HCT116 (cell line): ENCODE measurements around the gene LHFPL6. TPM values are rescaled to one million over a fixed set of nuclear protein-coding genes. Genes with fewer than 3 reads are reported as not detected.

Experiments used
- ATAC-seq: fragments of 200-7000 bp; cut with Tn5 transposase; 2 replicates; pipeline ENCODE4 v1.9.1; 2020; ENCODE audit warnings: mild to moderate bottlenecking, moderate library complexity
- BruUV-seq: library from RNA; stranded (reverse); fragments of 400-500 nt; replicated peaks from 2 replicates; lab custom pipeline; 2021; lab: Mats Ljungman, UMichigan
- CTCF ChIA-PET: fragments of 300-600 bp; sonication (Branson Sonifier 250); formaldehyde crosslinking; loops from one replicate; lab custom pipeline; 2021; ENCODE audit warnings: antibody characterized with exemption; lab: Charles Lee
- POLR2A ChIA-PET: fragments of 300-600, 350-600 bp; sonication (Branson Sonifier 250); formaldehyde crosslinking; loops from one replicate; lab custom pipeline; 2021; ENCODE audit warnings: antibody characterized with exemption; lab: Charles Lee
- RAD21 ChIA-PET, 2 experiments: fragments of 300-600 bp; sonication (Branson Sonifier 250); formaldehyde crosslinking; loops; one replicate each; lab custom pipeline; 2023; ENCODE audit warnings: low total read pairs in 2 of 2; ENCODE audit not compliant: uncharacterized antibody in 2 of 2, unreplicated experiment in 2 of 2, low non-redundant PET in 1 of 2; lab: Charles Lee
- DNase-seq: peaks from one replicate; pipeline ENCODE4 v3.0.0-alpha.2; 2010; ENCODE audit warnings: low read depth, low spot score
- H2AFZ ChIP-seq: fragments of 200-600 bp; shearing (Covaris generic), sonication (generic); 2 replicates; pipeline ENCODE4 v1.6.1; 2017; ENCODE audit warnings: low read depth, mixed run types, mixed read lengths, antibody characterized with exemption, low read length; ENCODE audit not compliant: poor library complexity, severe bottlenecking
- H3K27ac ChIP-seq: 2 replicates; pipeline ENCODE4 v1.5.1; 2012; ENCODE audit warnings: low read depth, low read length
- H3K27me3 ChIP-seq: fragments of 200-600 bp; sonication (generic); 2 replicates; pipeline ENCODE4 v1.6.1; 2016; ENCODE audit warnings: mixed run types, low read length, mixed read lengths; ENCODE audit not compliant: insufficient read depth
- H3K36me3 ChIP-seq, 2 experiments: fragments of 200-500 bp in 1 of 2; fragments of 200-600 bp in 1 of 2; sonication (Bioruptor generic) in 1 of 2; sonication (generic) in 1 of 2; 2 replicates each; pipeline versions ENCODE4 v1.5.1 to v1.6.1; 2014 to 2016; ENCODE audit warnings: low read length in 2 of 2, inconsistent platforms in 1 of 2, mixed read lengths in 1 of 2, mixed run types in 1 of 2; ENCODE audit not compliant: insufficient read depth in 2 of 2, control insufficient read depth in 1 of 2
- H3K4me1 ChIP-seq, 2 experiments: fragments of 200-600 bp in 1 of 2; sonication (generic) in 1 of 2; 2 replicates each; pipeline versions ENCODE4 v1.5.1 to v1.6.1; 2012 to 2017; ENCODE audit warnings: low read length in 2 of 2, inconsistent platforms in 1 of 2, mild to moderate bottlenecking in 1 of 2, mixed read lengths in 1 of 2, mixed run types in 1 of 2, moderate library complexity in 1 of 2; ENCODE audit not compliant: insufficient read depth in 2 of 2, control insufficient read depth in 1 of 2
- H3K4me2 ChIP-seq: fragments of 200-600 bp; sonication (generic); 2 replicates; pipeline ENCODE4 v1.6.1; 2017; ENCODE audit warnings: mixed run types, low read length, mixed read lengths
- H3K4me3 ChIP-seq, 2 experiments: fragments of 200-600 bp in 1 of 2; sonication (generic) in 1 of 2; replicated peaks in 1 of 2; 2 replicates each; pipeline ENCODE4 v1.5.1; 2011 to 2016; ENCODE audit warnings: low read length in 2 of 2, control low read depth in 1 of 2, low read depth in 1 of 2, mild to moderate bottlenecking in 1 of 2, mixed read lengths in 1 of 2, mixed run types in 1 of 2
- H3K79me2 ChIP-seq: fragments of 200-600 bp; sonication (generic); 2 replicates; pipeline ENCODE4 v1.6.1; 2017; ENCODE audit warnings: mild to moderate bottlenecking, mixed run types, low read length, moderate library complexity, mixed read lengths; ENCODE audit not compliant: insufficient read depth
- H3K9ac ChIP-seq: fragments of 200-600 bp; sonication (generic); 2 replicates; pipeline ENCODE4 v1.6.1; 2016; ENCODE audit warnings: low read length, mixed read lengths
- H3K9me2 ChIP-seq: fragments of 200-600 bp; sonication (generic), shearing (Covaris generic); 2 replicates; pipeline ENCODE4 v1.6.1; 2017; ENCODE audit warnings: mixed run types, mild to moderate bottlenecking, moderate library complexity; ENCODE audit not compliant: insufficient read depth
- H3K9me3 ChIP-seq, 2 experiments: fragments of 200-500 bp in 1 of 2; fragments of 200-600 bp in 1 of 2; sonication (Bioruptor generic) in 1 of 2; sonication (generic) in 1 of 2; 2 replicates each; pipeline ENCODE4 v1.6.1; 2014 to 2017; ENCODE audit warnings: low read length in 2 of 2, mixed read lengths in 2 of 2, inconsistent platforms in 1 of 2, low read depth in 1 of 2, mild to moderate bottlenecking in 1 of 2, mixed run types in 1 of 2, moderate library complexity in 1 of 2; ENCODE audit not compliant: control insufficient read depth in 1 of 2, insufficient read depth in 1 of 2
- H4K20me1 ChIP-seq: fragments of 200-600 bp; sonication (generic), shearing (Covaris generic); 2 replicates; pipeline ENCODE4 v1.6.1; 2017; ENCODE audit warnings: mixed run types, mild to moderate bottlenecking, moderate library complexity; ENCODE audit not compliant: insufficient read depth
- CBX3 ChIP-seq: IDR thresholded peaks from 2 replicates; pipeline ENCODE4 v1.6.1; 2012; ENCODE audit warnings: low read depth
- CEBPB ChIP-seq: IDR thresholded peaks from 2 replicates; pipeline ENCODE4 v1.6.1; 2012; ENCODE audit warnings: low read depth
- CTCF ChIP-seq, 3 experiments: fragments of 200-600 bp in 1 of 3; sonication (generic) in 1 of 3; IDR thresholded peaks in 2 of 3; conservative IDR thresholded peaks in 1 of 3; 2 replicates each; pipeline ENCODE4 v1.5.1; 2012 to 2017; ENCODE audit warnings: low read depth in 2 of 3, low read length in 2 of 3, antibody characterized with exemption in 1 of 3, borderline replicate concordance in 1 of 3, control low read depth in 1 of 3, mild to moderate bottlenecking in 1 of 3, mixed read lengths in 1 of 3, mixed run types in 1 of 3, moderate library complexity in 1 of 3; ENCODE audit not compliant: insufficient read depth in 1 of 3
- EGR1 ChIP-seq: IDR thresholded peaks from 2 replicates; pipeline ENCODE4 v1.6.1; 2012; ENCODE audit warnings: low read depth
- EZH2 ChIP-seq: fragments of 200-600 bp; sonication (generic); IDR thresholded peaks from 2 replicates; pipeline ENCODE4 v1.6.1; 2017; ENCODE audit warnings: antibody characterized with exemption, mixed run types
- EZH2phosphoT487 ChIP-seq: fragments of 200-600 bp; IDR thresholded peaks from 2 replicates; pipeline ENCODE4 v1.6.1; 2018; ENCODE audit warnings: antibody characterized with exemption, borderline replicate concordance
- FOSL1 ChIP-seq: IDR thresholded peaks from 2 replicates; pipeline ENCODE4 v1.6.1; 2012; ENCODE audit warnings: low read depth
- MAX ChIP-seq: IDR thresholded peaks from 2 replicates; pipeline ENCODE4 v1.6.1; 2012
- POLR2A ChIP-seq: IDR thresholded peaks from 2 replicates; pipeline ENCODE4 v1.7.0; 2011; ENCODE audit warnings: borderline replicate concordance; ENCODE audit not compliant: insufficient read depth, insufficient read length; ENCODE audit errors: extremely low read depth
- POLR2AphosphoS5 ChIP-seq: IDR thresholded peaks from 2 replicates; pipeline ENCODE4 v1.6.1; 2011; ENCODE audit warnings: mild to moderate bottlenecking, low read depth, low read length, moderate library complexity
- RAD21 ChIP-seq: IDR thresholded peaks from 2 replicates; pipeline ENCODE4 v1.6.1; 2012; ENCODE audit warnings: low read depth, mild to moderate bottlenecking
- SIN3A ChIP-seq: IDR thresholded peaks from 2 replicates; pipeline ENCODE4 v1.6.1; 2012; ENCODE audit warnings: low read depth
- SP1 ChIP-seq: IDR thresholded peaks from 2 replicates; pipeline ENCODE4 v1.6.1; 2012; ENCODE audit warnings: low read depth
- SRF ChIP-seq: IDR thresholded peaks from 2 replicates; pipeline ENCODE4 v1.6.1; 2012; ENCODE audit warnings: low read depth
- TCF7L2 ChIP-seq: IDR thresholded peaks from 2 replicates; pipeline ENCODE4 v1.7.0; 2011; ENCODE audit warnings: borderline replicate concordance, inconsistent platforms; ENCODE audit not compliant: insufficient read depth, insufficient read length; ENCODE audit errors: extremely low read depth
- YY1 ChIP-seq: IDR thresholded peaks from 2 replicates; pipeline ENCODE4 v1.6.1; 2011; ENCODE audit warnings: low read length, low read depth, moderate library complexity, mild to moderate bottlenecking; ENCODE audit not compliant: insufficient replicate concordance; ENCODE audit errors: extremely low read depth
- ZFX ChIP-seq: fragments of 450-650 bp; IDR thresholded peaks from 2 replicates; pipeline ENCODE4 v1.6.1; 2017
- ZNF274 ChIP-seq: fragments of 200-500 bp; sonication (Bioruptor generic); IDR thresholded peaks from 2 replicates; pipeline ENCODE4 v1.6.1; 2014; ENCODE audit warnings: mild to moderate bottlenecking, low read depth, low read length, inconsistent platforms
- intact Hi-C: fragments of 100-400 bp; cut with micrococcal nuclease; formaldehyde crosslinking; loops from 2 replicates; pipeline ENCODE4 v1.10.0; 2022
- total RNA-seq: library from RNA; stranded (reverse); gene quantifications from one replicate; pipeline ENCODE4 v1.2.1, GENCODE V29; 2021; ENCODE audit not compliant: unreplicated experiment
- TF ChIP-seq, protein P1 (sequence below): IDR thresholded peaks from 2 replicates; pipeline ENCODE4 v1.6.1; 2012
- TF ChIP-seq, protein P2 (sequence below): IDR thresholded peaks from 2 replicates; pipeline ENCODE4 v1.6.1; 2012; ENCODE audit warnings: low read depth

The LHFPL6 gene
- total RNA-seq, 1 experiment from 2014 or later: 0.22 TPM

DNA sequence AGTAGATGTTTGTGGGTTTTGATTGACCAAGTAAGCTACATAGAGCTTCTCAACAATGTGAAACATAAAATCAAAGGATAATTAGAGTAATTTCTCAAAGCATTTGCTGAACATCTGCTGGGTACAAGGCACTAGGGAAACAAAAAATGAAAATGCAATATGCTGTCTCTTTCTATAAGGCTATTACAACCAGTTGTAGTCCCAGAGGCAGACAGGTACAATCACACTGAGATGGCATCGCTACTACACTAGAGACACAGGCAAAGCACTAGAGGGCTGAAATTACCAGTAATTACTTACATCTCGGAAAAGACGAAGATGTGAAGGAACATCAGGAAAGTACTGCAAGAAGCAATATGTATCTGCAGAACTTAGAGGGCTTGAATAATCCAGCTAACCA is 133.3 kb downstream of the LHFPL6 start:
- BruUV-seq: no TSS peak

More for the DNA sequence above, 133.3 kb downstream of the LHFPL6 start:
- Histone ChIP-seq H3K27ac (no peak overlapping the region), H3K9ac (no peak overlapping the region)
- RAD21 ChIA-PET: no interaction called here
- DNase-seq: no peak
- TF ChIP-seq FOSL1 (no peak), ZFX (no peak), TCF7L2 (no peak), ZNF274 (no peak), SP1 (no peak), POLR2A (no peak), EZH2 (no peak), POLR2AphosphoS5 (no peak), SRF (no peak), MAX (no peak), CBX3 (no peak), EGR1 (no peak), SIN3A (no peak), CEBPB (no peak), CTCF (IDR thresholded peaks at IDR 0.05 in 2 of 3, conservative IDR thresholded peaks at IDR 0.05 in 1 of 3; ENCODE audit: borderline replicate concordance in 1 of 3, insufficient read depth in 1 of 3, low read depth in 2 of 3, low read length in 2 of 3) (no peak), YY1 (no peak), EZH2phosphoT487 (no peak), RAD21 (no peak)
- TF ChIP-seq, protein P1, sequence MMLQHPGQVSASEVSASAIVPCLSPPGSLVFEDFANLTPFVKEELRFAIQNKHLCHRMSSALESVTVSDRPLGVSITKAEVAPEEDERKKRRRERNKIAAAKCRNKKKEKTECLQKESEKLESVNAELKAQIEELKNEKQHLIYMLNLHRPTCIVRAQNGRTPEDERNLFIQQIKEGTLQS: no peak
- TF ChIP-seq, protein P2, sequence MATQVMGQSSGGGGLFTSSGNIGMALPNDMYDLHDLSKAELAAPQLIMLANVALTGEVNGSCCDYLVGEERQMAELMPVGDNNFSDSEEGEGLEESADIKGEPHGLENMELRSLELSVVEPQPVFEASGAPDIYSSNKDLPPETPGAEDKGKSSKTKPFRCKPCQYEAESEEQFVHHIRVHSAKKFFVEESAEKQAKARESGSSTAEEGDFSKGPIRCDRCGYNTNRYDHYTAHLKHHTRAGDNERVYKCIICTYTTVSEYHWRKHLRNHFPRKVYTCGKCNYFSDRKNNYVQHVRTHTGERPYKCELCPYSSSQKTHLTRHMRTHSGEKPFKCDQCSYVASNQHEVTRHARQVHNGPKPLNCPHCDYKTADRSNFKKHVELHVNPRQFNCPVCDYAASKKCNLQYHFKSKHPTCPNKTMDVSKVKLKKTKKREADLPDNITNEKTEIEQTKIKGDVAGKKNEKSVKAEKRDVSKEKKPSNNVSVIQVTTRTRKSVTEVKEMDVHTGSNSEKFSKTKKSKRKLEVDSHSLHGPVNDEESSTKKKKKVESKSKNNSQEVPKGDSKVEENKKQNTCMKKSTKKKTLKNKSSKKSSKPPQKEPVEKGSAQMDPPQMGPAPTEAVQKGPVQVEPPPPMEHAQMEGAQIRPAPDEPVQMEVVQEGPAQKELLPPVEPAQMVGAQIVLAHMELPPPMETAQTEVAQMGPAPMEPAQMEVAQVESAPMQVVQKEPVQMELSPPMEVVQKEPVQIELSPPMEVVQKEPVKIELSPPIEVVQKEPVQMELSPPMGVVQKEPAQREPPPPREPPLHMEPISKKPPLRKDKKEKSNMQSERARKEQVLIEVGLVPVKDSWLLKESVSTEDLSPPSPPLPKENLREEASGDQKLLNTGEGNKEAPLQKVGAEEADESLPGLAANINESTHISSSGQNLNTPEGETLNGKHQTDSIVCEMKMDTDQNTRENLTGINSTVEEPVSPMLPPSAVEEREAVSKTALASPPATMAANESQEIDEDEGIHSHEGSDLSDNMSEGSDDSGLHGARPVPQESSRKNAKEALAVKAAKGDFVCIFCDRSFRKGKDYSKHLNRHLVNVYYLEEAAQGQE: no peak
- TF ChIP-seq, all 23 proteins: peak for 0
- Histone ChIP-seq H4K20me1 (no peaks in the 10 kb centered on the region), H3K79me2 (no peaks in the 10 kb centered on the region), H2AFZ (no peak overlapping the region), H3K9me3 (no peaks in the 10 kb centered on the region), H3K36me3 (no peaks in the 10 kb centered on the region), H3K4me2 (no peak overlapping the region), H3K4me1 (no peaks in the 10 kb centered on the region), H3K4me3 (no peak overlapping the region), H3K27me3 (peaks cover 46% of the 10 kb centered on the region), H3K9me2 (no peaks in the 10 kb centered on the region)
- intact Hi-C loops: no loop called here
- ATAC-seq: no peak
- ChIA-PET POLR2A (no interaction called here), CTCF (no interaction called here)
